D721Med (cell line): ENCODE data around the gene ALDH16A1.
A peak's percentile ranks its signal among the peaks of the same experiment; 100 is the strongest.

Source experiments
- DNase-seq: peaks from one replicate; pipeline ENCODE4 v3.0.0; 2011; ENCODE audit warnings: low spot score; ENCODE audit not compliant: insufficient read length
- FAIRE-seq: peaks from 2 replicates; lab custom pipeline; 2011; peaks lifted over from hg19 to GRCh38; lab: Jason Lieb, UNC
- TF ChIP-seq, protein P1 (sequence below): IDR thresholded peaks from 2 replicates; pipeline ENCODE4 v1.5.1; 2012; ENCODE audit warnings: mild to moderate bottlenecking, control low read depth; ENCODE audit not compliant: insufficient read depth; ENCODE audit errors: missing control alignments

Gene ALDH16A1

GRCh38 chr19:49435670-49436069 is 17.4 kb upstream of the ALDH16A1 start:
- DNase-seq (no peak), FAIRE-seq (no peak)
- TF ChIP-seq, protein P1, sequence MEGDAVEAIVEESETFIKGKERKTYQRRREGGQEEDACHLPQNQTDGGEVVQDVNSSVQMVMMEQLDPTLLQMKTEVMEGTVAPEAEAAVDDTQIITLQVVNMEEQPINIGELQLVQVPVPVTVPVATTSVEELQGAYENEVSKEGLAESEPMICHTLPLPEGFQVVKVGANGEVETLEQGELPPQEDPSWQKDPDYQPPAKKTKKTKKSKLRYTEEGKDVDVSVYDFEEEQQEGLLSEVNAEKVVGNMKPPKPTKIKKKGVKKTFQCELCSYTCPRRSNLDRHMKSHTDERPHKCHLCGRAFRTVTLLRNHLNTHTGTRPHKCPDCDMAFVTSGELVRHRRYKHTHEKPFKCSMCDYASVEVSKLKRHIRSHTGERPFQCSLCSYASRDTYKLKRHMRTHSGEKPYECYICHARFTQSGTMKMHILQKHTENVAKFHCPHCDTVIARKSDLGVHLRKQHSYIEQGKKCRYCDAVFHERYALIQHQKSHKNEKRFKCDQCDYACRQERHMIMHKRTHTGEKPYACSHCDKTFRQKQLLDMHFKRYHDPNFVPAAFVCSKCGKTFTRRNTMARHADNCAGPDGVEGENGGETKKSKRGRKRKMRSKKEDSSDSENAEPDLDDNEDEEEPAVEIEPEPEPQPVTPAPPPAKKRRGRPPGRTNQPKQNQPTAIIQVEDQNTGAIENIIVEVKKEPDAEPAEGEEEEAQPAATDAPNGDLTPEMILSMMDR: no peak

- FAIRE-seq (no peak), DNase-seq (no peak)
- TF ChIP-seq, protein P1: no peak
Observed at GRCh38 chr19:49436381-49437017, 16.5 kb upstream of the ALDH16A1 start.

DNA sequence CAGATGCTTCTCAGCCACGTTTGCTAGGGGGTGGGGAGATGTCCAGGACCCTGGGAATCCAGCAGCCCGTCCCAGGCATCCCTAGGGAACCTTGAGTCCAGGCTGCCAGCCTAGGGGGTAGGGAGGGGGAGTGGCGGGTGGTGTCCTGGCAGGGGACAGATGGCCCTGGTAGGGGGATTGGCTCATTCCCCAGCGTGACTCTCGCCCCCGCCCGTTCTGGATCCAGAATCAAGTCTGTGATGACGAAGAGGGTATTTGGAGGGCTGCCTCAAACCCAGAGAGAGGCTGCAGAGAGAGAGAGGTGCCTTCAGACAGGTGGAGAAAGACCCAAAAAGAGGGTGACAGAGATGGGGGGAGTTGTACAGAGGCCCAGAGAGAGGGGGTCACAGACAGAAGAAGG is 15.8 kb upstream of the ALDH16A1 start:
- DNase-seq (peak; percentile 83), FAIRE-seq (no peak)
- TF ChIP-seq, protein P1: no peak

GRCh38 chr19:49438261-49438660 is 14.8 kb upstream of the ALDH16A1 start:
- DNase-seq: no peak
- TF ChIP-seq, protein P1: no peak
- no peak for FAIRE-seq

DNA sequence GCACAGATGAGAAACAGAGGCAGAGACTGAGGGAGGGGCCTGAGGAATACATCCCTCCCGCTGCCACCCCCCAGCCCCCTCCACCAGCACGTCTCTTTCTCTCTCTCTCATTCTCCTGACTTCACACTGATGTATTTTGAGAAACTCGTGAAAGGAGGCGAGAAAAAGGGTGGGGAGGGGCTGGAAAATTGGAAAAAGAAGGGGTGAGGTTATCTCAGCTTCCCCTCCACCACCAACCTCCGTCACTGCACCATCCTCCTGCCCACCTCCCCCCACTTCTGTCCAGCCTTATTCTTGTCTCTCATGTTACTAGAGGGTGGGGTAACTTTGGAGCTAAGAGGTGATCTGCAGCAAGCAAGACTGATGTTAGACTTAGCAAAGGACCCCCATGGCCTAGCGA is 13.2 kb upstream of the ALDH16A1 start:
- TF ChIP-seq, protein P1: no peak
- no peak for FAIRE-seq
- DNase-seq: no peak

- FAIRE-seq: no peak
- TF ChIP-seq, protein P1: no peak
- DNase-seq: no peak
Observed at GRCh38 chr19:49440439-49441209, 12.4 kb upstream of the ALDH16A1 start.
